Central memory CD4-positive, alpha-beta T cell (primary cell): Measurements from ENCODE around the gene PAAF1.
"Not testable (repeated sequence)": the region's sequence is repeated elsewhere in the genome, so short reads cannot be mapped to it uniquely, and the experiment has no call there.

ENCODE experiments used
- DNase-seq: peaks from one replicate; pipeline ENCODE4 v3.0.0; 2022

PAAF1 gene

GRCh38 chr11:73888244-73888643, 11.4 kb downstream of the PAAF1 start:
- DNase-seq = no peak

DNA sequence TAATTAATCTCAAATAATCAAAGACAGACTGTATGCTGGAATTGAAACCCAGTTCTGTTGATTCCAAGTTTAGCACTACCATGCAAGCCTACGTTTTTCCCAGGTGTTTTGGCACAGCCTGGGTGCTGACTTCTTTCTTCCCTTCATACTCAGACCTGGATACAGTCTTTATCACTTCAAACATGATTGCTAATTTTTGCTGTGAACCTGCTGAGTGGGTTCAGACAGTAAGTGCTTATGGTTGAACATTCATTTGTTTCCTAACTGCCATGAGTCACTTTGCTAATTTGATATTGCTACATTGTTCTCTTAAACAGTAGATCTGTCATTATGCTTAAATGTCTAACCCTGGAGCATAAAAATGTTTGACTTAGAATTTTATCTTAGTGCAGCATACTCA, 12.2 kb downstream of the PAAF1 start:
- DNase-seq = no peak

DNA sequence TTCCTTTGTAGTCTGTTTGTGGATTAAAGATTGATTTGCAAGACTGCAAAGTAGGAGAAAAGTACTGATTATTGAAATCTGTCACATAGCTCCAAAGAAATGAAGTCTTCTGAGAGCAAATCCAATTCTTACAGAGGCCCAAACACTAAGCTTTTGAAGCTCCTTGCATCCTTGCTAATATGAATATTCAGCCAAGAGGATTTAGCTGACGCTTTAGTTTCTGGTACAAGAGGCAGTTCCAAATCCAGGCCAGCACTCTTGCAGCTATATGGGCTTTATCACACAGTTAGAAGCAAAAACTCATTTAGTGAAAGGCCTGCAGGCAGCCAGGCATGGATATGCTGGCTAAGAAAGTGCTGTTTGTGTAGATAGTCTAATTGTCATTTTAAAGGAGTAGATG, 12.7 kb downstream of the PAAF1 start:
- DNase-seq = no peak

DNA sequence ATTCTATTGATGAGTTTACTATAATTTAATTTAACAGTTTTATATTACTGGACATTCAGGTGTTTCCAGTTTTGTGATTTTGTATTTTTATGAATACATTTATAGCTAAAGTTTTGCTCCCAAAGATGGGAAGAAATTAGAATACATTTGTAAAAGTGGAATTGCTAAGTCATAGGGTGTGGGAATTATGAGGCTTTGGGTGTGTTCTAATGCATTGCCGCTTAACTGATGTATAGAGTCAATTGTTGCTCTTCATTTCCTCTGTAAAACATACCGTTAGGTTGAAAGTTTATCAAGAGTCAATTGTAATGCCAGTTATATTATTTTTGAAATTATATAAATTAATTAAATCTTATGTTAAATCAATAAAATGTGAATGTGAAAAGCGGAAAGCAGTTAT, 16.2 kb downstream of the PAAF1 start:
- DNase-seq = no peak

DNA sequence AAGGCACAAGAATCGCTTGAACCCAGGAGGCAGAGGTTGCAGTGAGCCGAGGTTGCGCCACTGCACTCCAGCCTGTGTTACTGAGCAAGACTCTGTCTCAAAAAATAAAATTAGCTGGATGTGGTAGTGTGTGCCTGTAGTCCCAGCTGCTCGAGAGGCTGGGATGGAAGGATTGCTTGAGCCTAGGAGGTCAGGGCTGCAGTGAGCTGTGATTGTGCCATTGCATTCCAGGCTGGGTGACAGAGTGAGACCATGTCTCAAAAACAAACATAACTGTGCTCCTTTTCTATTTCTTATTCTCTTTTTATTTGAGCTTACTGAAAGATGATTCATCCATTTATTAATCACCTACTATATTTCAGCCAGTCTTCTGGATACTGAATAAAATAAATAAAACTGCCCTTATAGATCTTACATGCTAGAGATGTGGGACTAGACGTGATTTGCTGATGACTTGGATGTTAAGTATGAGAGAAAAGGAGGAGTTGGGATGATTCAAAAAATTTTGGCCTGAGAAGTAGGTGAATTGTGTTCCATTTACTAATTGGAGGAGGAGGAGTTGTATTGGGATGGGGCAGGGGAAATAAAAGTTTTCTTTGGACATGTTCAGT, 18.0 kb downstream of the PAAF1 start:
- no peak for DNase-seq

DNA sequence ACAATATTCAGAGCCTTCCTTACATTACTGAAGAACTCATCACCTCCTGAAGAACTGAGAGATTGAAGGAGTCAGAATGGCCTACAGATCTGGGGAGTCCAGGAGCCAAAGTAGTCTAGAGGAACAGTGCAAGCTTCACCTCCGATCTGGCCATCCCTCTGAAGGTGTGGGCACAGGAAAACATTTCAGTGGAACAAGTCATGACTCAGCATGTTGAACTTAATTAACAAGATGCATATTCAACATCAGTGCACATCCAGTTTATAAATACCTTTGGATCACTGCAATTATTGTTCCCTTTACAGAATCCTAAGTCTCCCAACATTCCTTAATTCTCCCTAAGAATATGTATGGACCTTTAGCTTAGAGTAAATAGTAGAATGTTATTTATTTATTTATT, 25.5 kb downstream of the PAAF1 start:
- DNase-seq = no peak

DNA sequence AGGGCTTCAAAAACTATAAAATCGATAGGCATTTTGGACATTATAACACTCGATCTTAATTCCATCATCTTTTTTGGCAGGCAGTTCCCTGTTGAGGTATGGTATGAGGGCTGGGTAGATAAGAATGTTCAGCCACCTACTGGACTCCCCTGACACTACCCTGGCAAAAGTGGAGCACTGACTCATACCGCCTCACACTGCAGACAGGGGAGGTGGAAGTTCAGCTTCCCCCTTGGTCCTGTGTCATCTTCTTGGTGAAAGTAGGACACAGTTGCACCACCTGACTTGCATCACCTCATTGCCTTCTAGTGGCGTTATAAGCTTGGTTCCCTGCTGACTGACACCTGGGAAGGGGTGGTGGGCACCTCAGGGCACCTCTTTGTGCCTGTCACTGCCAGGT, 30.4 kb downstream of the PAAF1 start:
- no peak for DNase-seq

DNA sequence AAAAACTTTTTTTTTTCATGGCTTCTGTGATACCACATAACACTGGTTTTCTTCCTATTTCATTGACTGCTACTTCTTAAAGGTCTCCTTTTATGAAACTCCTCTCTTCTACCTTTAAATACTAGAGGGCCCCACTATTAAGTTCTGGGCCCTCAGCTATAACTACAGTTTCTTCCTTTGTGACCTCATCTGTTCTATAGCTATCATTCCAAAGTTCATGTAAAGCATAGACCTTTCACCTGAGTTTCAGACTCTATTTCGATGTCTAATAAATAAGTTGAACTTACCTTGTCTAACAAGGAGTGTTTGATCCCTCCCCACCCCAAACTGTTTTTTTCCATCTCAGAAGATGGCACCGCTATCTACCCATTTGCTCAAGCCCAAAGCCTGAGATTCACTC, 35.2 kb downstream of the PAAF1 start:
- DNase-seq = no peak

DNA sequence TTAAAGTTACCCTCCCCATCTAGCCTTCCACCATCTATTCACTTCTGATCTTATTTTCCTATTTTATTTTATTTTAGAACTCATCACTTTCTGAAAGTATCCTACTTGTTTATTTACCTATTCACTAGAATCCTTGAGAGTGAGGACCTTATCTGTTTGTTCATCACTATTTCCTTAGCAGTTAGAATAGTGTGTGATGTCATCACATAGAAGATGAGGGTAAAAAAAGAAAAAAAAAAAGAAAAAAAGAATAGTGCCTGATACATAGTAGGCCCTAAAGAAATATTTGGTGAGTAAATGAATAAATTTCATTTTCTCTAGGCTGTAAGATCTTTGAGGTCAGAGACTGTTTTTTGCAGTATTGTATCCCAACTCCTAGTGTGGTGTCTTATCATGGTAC, 36.7 kb downstream of the PAAF1 start:
- DNase-seq = no peak

GRCh38 chr11:73914284-73914683, 37.5 kb downstream of the PAAF1 start:
- DNase-seq = no peak

DNA sequence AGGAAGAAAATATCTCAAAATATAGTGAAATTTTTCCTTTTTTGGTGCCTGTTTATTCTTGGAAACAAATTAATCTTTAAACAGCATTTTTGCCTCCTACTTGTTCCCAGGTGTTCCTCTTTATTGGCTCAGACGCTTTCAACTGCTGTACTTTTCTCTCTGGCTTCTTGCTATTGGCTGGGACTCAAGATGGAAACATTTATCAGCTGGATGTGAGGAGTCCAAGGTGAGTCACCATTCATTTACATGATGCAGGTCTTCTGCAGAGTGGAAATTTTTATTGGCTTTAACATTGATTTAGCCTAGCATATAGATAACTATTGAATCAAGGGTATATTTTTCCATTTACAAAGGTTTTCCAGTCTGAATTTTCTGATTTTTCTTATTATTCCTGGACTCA, 39.6 kb downstream of the PAAF1 start:
- no peak for DNase-seq

- no peak for DNase-seq
Measured at GRCh38 chr11:73921180-73921579, 44.4 kb downstream of the PAAF1 start.

- no peak for DNase-seq
Measured at GRCh38 chr11:73929388-73929787, 52.6 kb downstream of the PAAF1 start.

- no peak for DNase-seq
Measured at GRCh38 chr11:73931039-73931645, 54.3 kb downstream of the PAAF1 start.

- no peak for DNase-seq
Measured at GRCh38 chr11:73931951-73932350, 55.2 kb downstream of the PAAF1 start.

DNA sequence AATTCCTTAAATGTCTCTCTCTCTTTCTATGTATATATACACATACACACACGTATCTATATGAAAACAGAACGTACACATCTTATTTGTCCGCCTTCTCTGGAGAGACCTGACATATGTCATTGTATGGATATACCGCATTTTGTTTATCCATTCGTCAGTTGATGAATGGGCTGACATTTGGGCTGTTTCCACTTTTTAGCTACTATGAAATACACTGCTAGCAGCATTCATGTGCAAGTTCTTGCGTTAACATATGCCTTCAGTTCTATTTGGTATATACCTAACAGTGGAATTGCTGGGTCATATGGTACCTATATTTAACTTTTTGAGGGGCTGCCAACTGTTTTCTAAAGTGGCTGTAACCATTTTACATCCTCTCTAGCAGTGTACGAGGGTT, 56.0 kb downstream of the PAAF1 start:
- DNase-seq = no peak

- DNase-seq = not testable (repeated sequence)
Measured at GRCh38 chr11:73936047-73936446, 59.2 kb downstream of the PAAF1 start.

DNA sequence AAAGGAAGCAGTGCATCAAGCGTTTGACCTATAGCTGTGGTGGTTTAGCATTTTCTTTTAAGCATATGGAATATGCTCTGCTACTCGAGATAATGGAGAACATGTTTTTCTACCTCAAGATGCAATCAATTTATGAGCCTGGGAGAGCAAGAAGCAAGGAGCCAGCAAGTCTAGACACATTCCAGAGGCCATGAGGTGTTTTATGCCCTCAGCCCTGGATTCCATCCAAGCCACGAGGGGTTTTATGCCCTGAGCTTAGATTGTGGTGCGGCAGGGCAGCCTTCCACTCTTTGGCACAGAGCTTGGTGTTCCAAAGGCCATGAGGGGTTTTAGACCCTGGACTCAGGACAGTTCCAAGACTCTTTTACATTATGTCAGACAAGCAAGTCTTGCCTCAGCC, 62.3 kb downstream of the PAAF1 start:
- DNase-seq = no peak

- DNase-seq = no peak
Measured at GRCh38 chr11:73940801-73941570, 64.2 kb downstream of the PAAF1 start.

GRCh38 chr11:73942010-73942409, 65.2 kb downstream of the PAAF1 start:
- no peak for DNase-seq

DNA sequence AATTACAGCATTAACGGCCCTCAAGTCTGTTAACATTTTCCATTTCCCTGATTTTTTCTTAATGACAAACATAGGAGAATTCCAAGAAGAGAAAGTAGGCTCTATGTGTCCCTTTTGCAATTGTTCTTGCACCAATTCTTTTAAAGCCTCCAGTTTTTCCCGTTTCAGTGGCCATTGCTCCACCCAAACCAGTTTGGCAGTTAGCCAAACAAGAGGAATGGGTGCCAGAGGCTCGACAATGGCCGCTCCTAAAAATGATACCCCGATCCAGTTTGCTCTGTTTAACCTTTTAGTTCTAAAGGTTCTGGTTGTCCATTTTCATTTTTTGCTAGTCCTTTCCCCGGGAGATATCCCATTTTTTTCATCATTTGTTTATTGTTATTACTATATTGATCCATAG, 67.3 kb downstream of the PAAF1 start:
- no peak for DNase-seq

DNA sequence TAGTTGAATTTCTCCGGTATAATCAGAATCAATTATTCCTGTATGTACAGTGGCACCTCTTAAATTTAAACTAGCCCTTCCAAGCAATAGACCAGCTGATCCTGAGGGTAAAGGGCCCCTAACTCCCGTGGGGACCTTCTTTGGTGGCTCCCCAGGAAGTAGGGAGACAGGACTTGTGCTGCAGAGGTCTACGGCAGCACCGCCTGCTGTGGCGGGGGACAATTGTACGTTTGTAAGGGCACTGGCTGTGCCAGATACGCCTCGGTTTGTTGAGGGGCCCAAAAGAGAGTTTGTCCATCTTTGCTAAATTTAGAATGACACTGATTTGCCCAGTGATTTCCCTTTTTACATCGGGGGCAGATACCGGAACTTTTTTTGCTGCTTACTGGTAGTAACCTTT, 68.1 kb downstream of the PAAF1 start:
- DNase-seq = no peak

- no peak for DNase-seq
Measured at GRCh38 chr11:73945396-73945795, 68.6 kb downstream of the PAAF1 start.

DNA sequence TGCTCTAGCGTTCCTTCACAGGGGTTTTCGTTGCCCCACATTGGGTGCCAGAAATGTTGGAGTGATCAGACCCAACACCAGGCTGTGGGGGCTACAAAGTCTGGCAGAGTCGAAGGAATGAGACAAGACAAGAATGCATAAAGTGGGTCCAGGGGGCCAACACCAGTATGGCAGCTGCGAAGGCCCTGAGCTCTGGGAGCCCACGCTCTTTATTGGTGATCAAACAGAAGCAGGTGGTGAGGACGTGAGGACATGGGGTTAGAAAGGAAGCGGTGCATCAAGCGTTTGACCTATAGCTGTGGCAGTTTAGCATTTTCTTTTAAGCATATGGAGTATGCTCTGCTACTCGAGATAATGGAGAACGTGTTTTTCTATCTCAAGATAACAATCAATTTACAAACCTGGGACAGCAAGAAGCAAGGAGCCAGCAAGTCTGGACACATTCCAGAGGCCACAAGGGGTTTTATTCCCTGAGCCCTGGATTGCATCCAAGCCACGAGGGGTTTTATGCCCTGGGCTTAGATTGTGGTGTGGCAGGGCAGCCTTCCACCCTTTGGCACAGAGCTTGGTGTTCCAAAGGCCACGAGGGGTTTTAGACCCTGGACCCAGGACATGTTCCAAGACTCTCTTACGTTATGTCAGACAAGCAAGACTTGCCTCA, 70.1 kb downstream of the PAAF1 start:
- no peak for DNase-seq
